Measurements from ENCODE around the gene RFC5.

Gene RFC5

DNA sequence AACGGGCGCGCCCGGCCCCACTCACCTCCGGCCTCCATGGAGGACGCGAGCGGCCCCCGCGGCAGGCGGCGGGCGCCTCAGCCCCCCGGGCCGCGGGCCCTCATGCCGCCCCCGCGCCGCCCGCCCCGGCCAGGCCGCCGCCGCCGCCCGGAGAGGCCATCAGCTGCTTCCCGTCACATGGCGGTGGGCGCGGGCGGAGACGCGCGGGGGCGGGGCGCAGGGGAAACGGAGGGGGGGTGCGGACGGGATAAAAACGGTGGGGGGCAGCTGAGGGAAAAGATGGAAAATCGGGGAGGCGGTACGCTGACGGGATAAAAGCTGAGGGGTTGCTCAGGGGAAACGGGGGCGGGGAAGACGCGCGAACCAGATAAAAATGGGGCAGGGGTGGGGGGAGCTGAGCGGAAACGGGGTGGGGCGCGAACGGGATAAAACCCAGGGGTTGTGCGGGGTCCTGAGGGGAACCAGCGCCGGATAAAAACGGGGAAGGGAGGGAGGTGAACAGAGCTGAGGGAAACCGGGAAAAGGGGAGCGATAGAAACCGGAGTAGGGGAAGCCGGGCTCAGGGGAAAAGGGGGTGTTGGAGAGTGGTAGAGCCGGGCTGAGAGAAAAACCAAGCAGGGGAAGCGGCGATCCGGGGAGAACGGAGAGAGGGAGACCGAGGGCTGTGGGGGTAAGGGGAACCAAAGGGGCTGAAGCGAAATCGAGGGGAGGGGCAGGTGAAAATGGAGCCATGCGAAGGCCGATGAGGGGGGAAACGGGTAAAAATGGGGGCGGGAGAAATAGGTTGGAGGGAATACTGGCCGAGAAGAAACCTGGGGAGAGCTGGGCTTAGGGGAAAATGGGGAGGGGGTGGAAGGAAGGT, 44.7 kb downstream of the RFC5 start, which contains the start of gene WSB2 (continued):
- TF ChIP-seq, protein P1, sequence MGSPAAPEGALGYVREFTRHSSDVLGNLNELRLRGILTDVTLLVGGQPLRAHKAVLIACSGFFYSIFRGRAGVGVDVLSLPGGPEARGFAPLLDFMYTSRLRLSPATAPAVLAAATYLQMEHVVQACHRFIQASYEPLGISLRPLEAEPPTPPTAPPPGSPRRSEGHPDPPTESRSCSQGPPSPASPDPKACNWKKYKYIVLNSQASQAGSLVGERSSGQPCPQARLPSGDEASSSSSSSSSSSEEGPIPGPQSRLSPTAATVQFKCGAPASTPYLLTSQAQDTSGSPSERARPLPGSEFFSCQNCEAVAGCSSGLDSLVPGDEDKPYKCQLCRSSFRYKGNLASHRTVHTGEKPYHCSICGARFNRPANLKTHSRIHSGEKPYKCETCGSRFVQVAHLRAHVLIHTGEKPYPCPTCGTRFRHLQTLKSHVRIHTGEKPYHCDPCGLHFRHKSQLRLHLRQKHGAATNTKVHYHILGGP (tag by site-specific recombination; IDR thresholded peaks at IDR 0.05): no peak
- TF ChIP-seq ZNF335 (tag by site-specific recombination; conservative IDR thresholded peaks at IDR 0.05) (peak; percentile 69), YY2 (tag by site-specific recombination; IDR thresholded peaks at IDR 0.05) (no peak), ZNF140 (tag by site-specific recombination; IDR thresholded peaks at IDR 0.05) (no peak), ZBTB17 (tag by site-specific recombination; IDR thresholded peaks at IDR 0.05) (no peak), ZNF76 (tag by site-specific recombination; IDR thresholded peaks at IDR 0.05; ENCODE audit: borderline replicate concordance, low read depth) (0 out of 2 replicates have a peak, but pooled peaks have one; percentile 18), ZBTB48 (tag by site-specific recombination; IDR thresholded peaks at IDR 0.05) (peak; percentile 48; the same call in 1 of the 2 replicates), ZNF133 (tag by site-specific recombination; IDR thresholded peaks at IDR 0.05) (no peak), ZNF501 (tag by site-specific recombination; IDR thresholded peaks at IDR 0.05) (no peak), SP2 (tag by site-specific recombination; IDR thresholded peaks at IDR 0.05) (peak; percentile 9; the same call in 1 of the 2 replicates), ZNF670 (tag by site-specific recombination; IDR thresholded peaks at IDR 0.05; ENCODE audit: low read depth) (no peak), ZNF114 (tag by site-specific recombination; IDR thresholded peaks at IDR 0.05) (no peak), ZNF23 (tag by site-specific recombination; IDR thresholded peaks at IDR 0.05; ENCODE audit: borderline replicate concordance) (no peak), SETDB1 (IDR thresholded peaks at IDR 0.05; ENCODE audit: insufficient read length, low read length) (no peak), ZNF394 (tag by site-specific recombination; IDR thresholded peaks at IDR 0.05; ENCODE audit: borderline replicate concordance) (no peak), EGR2 (tag by site-specific recombination; IDR thresholded peaks at IDR 0.05; ENCODE audit: low read depth) (peak; percentile 22), ZNF843 (tag by site-specific recombination; IDR thresholded peaks at IDR 0.05) (0 out of 2 replicates have a peak, but pooled peaks have one; percentile 33), ZBTB20 (tag by site-specific recombination; IDR thresholded peaks at IDR 0.05) (peak; percentile 79), ZFP3 (tag by site-specific recombination; IDR thresholded peaks at IDR 0.05; ENCODE audit: low read depth) (no peak), SP7 (tag by site-specific recombination; IDR thresholded peaks at IDR 0.05) (no peak), ZNF175 (tag by site-specific recombination; IDR thresholded peaks at IDR 0.05) (no peak)
- TF ChIP-seq, protein P2, sequence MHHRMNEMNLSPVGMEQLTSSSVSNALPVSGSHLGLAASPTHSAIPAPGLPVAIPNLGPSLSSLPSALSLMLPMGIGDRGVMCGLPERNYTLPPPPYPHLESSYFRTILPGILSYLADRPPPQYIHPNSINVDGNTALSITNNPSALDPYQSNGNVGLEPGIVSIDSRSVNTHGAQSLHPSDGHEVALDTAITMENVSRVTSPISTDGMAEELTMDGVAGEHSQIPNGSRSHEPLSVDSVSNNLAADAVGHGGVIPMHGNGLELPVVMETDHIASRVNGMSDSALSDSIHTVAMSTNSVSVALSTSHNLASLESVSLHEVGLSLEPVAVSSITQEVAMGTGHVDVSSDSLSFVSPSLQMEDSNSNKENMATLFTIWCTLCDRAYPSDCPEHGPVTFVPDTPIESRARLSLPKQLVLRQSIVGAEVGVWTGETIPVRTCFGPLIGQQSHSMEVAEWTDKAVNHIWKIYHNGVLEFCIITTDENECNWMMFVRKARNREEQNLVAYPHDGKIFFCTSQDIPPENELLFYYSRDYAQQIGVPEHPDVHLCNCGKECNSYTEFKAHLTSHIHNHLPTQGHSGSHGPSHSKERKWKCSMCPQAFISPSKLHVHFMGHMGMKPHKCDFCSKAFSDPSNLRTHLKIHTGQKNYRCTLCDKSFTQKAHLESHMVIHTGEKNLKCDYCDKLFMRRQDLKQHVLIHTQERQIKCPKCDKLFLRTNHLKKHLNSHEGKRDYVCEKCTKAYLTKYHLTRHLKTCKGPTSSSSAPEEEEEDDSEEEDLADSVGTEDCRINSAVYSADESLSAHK (tag by site-specific recombination; IDR thresholded peaks at IDR 0.05): no peak
- TF ChIP-seq, protein P3, sequence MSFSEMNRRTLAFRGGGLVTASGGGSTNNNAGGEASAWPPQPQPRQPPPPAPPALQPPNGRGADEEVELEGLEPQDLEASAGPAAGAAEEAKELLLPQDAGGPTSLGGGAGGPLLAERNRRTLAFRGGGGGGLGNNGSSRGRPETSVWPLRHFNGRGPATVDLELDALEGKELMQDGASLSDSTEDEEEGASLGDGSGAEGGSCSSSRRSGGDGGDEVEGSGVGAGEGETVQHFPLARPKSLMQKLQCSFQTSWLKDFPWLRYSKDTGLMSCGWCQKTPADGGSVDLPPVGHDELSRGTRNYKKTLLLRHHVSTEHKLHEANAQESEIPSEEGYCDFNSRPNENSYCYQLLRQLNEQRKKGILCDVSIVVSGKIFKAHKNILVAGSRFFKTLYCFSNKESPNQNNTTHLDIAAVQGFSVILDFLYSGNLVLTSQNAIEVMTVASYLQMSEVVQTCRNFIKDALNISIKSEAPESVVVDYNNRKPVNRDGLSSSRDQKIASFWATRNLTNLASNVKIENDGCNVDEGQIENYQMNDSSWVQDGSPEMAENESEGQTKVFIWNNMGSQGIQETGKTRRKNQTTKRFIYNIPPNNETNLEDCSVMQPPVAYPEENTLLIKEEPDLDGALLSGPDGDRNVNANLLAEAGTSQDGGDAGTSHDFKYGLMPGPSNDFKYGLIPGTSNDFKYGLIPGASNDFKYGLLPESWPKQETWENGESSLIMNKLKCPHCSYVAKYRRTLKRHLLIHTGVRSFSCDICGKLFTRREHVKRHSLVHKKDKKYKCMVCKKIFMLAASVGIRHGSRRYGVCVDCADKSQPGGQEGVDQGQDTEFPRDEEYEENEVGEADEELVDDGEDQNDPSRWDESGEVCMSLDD (tag by site-specific recombination; IDR thresholded peaks at IDR 0.05): peak; percentile 88
- TF ChIP-seq, protein P4, sequence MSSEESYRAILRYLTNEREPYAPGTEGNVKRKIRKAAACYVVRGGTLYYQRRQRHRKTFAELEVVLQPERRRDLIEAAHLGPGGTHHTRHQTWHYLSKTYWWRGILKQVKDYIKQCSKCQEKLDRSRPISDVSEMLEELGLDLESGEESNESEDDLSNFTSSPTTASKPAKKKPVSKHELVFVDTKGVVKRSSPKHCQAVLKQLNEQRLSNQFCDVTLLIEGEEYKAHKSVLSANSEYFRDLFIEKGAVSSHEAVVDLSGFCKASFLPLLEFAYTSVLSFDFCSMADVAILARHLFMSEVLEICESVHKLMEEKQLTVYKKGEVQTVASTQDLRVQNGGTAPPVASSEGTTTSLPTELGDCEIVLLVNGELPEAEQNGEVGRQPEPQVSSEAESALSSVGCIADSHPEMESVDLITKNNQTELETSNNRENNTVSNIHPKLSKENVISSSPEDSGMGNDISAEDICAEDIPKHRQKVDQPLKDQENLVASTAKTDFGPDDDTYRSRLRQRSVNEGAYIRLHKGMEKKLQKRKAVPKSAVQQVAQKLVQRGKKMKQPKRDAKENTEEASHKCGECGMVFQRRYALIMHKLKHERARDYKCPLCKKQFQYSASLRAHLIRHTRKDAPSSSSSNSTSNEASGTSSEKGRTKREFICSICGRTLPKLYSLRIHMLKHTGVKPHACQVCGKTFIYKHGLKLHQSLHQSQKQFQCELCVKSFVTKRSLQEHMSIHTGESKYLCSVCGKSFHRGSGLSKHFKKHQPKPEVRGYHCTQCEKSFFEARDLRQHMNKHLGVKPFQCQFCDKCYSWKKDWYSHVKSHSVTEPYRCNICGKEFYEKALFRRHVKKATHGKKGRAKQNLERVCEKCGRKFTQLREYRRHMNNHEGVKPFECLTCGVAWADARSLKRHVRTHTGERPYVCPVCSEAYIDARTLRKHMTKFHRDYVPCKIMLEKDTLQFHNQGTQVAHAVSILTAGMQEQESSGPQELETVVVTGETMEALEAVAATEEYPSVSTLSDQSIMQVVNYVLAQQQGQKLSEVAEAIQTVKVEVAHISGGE (tag by site-specific recombination; conservative IDR thresholded peaks at IDR 0.05; ENCODE audit: low read depth): peak; percentile 41; the same call in 1 of the 2 replicates
- TF ChIP-seq, protein P5, sequence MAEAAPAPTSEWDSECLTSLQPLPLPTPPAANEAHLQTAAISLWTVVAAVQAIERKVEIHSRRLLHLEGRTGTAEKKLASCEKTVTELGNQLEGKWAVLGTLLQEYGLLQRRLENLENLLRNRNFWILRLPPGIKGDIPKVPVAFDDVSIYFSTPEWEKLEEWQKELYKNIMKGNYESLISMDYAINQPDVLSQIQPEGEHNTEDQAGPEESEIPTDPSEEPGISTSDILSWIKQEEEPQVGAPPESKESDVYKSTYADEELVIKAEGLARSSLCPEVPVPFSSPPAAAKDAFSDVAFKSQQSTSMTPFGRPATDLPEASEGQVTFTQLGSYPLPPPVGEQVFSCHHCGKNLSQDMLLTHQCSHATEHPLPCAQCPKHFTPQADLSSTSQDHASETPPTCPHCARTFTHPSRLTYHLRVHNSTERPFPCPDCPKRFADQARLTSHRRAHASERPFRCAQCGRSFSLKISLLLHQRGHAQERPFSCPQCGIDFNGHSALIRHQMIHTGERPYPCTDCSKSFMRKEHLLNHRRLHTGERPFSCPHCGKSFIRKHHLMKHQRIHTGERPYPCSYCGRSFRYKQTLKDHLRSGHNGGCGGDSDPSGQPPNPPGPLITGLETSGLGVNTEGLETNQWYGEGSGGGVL (tag by site-specific recombination; IDR thresholded peaks at IDR 0.05): peak; percentile 89
- TF ChIP-seq, protein P6, sequence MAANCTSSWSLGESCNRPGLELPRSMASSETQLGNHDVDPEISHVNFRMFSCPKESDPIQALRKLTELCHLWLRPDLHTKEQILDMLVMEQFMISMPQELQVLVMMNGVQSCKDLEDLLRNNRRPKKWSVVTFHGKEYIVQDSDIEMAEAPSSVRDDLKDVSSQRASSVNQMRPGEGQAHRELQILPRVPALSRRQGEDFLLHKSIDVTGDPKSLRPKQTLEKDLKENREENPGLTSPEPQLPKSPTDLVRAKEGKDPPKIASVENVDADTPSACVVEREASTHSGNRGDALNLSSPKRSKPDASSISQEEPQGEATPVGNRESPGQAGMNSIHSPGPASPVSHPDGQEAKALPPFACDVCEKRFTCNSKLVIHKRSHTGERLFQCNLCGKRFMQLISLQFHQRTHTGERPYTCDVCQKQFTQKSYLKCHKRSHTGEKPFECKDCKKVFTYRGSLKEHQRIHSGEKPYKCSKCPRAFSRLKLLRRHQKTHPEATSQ (tag by site-specific recombination; IDR thresholded peaks at IDR 0.05): no peak
